IMR-90 (cell line): ENCODE data around the gene SH3BP5. TPM values are rescaled to one million over a fixed set of nuclear protein-coding genes. Genes with fewer than 3 reads are reported as not detected.

Experiments used
- ATAC-seq: fragments of 200-7000 bp; cut with Tn5 transposase; 2 replicates; pipeline ENCODE4 v1.9.1; 2020; ENCODE audit warnings: low read depth, mild to moderate bottlenecking, moderate library complexity
- BruUV-seq: library from RNA; stranded (reverse); fragments of 400-500 nt; replicated peaks from 2 replicates; lab custom pipeline; 2021; lab: Mats Ljungman, UMichigan
- CTCF ChIA-PET: fragments of 300-600 bp; formaldehyde crosslinking; extraction: SDS; loops from one replicate; lab custom pipeline; 2021; ENCODE audit warnings: antibody characterized with exemption; lab: Yijun Ruan, JAX
- POLR2A ChIA-PET: fragments of 300-600 bp; sonication (Branson Sonifier 250); formaldehyde crosslinking; loops from one replicate; lab custom pipeline; 2022; ENCODE audit warnings: antibody characterized with exemption; ENCODE audit not compliant: unreplicated experiment; lab: Charles Lee
- DNase-seq: peaks from one replicate; pipeline ENCODE4 v3.0.0; 2013
- H2AFZ ChIP-seq: replicated peaks from 2 replicates; pipeline ENCODE3; 2013; ENCODE audit warnings: low read length, mild to moderate bottlenecking; ENCODE audit not compliant: poor library complexity
- H2AK5ac ChIP-seq: 2 replicates; pipeline ENCODE4 v1.6.1; 2013; ENCODE audit warnings: low read depth, low read length, inconsistent platforms
- H2AK9ac ChIP-seq: replicated peaks from 2 replicates; pipeline ENCODE3; 2013; ENCODE audit warnings: mild to moderate bottlenecking, low read depth, low read length, moderate library complexity; ENCODE audit not compliant: poor library complexity
- H2BK120ac ChIP-seq: 2 replicates; pipeline ENCODE4 v1.6.1; 2013; ENCODE audit warnings: low read depth, low read length, inconsistent platforms
- H2BK15ac ChIP-seq: 3 replicates; pipeline ENCODE4 v1.6.1; 2013; ENCODE audit warnings: low read depth, low read length, inconsistent platforms
- H2BK20ac ChIP-seq: 2 replicates; pipeline ENCODE4 v1.6.1; 2013; ENCODE audit warnings: low read depth, mild to moderate bottlenecking, inconsistent platforms, low read length, moderate library complexity
- H2BK5ac ChIP-seq: 2 replicates; pipeline ENCODE4 v1.6.1; 2013; ENCODE audit warnings: mild to moderate bottlenecking, low read depth, low read length, inconsistent platforms; ENCODE audit not compliant: poor library complexity, severe bottlenecking
- H3K14ac ChIP-seq: replicated peaks from 2 replicates; pipeline ENCODE4 v1.6.1; 2013; ENCODE audit warnings: low read depth, low read length, inconsistent platforms
- H3K18ac ChIP-seq: 2 replicates; pipeline ENCODE4 v1.6.1; 2013; ENCODE audit warnings: low read depth, low read length, control low read depth
- H3K23ac ChIP-seq: 2 replicates; pipeline ENCODE4 v1.6.1; 2013; ENCODE audit warnings: low read depth, low read length, inconsistent platforms
- H3K27ac ChIP-seq: 2 replicates; pipeline ENCODE4 v1.5.1; 2013; ENCODE audit warnings: mild to moderate bottlenecking, control low read depth, low read length; ENCODE audit not compliant: insufficient read depth
- H3K27me3 ChIP-seq: 2 replicates; pipeline ENCODE4 v1.6.1; 2013; ENCODE audit warnings: low read length; ENCODE audit not compliant: control insufficient read depth, insufficient read depth
- H3K36me3 ChIP-seq: 2 replicates; pipeline ENCODE4 v1.6.1; 2013; ENCODE audit warnings: low read length, mixed read lengths; ENCODE audit not compliant: control insufficient read depth, insufficient read depth
- H3K4ac ChIP-seq: 2 replicates; pipeline ENCODE4 v1.6.1; 2013; ENCODE audit warnings: low read depth, low read length, inconsistent platforms
- H3K4me1 ChIP-seq: 2 replicates; pipeline ENCODE4 v1.6.1; 2013; ENCODE audit warnings: low read length, mixed read lengths; ENCODE audit not compliant: control insufficient read depth, insufficient read depth
- H3K4me2 ChIP-seq: 2 replicates; pipeline ENCODE4 v1.6.1; 2013; ENCODE audit warnings: low read depth, mild to moderate bottlenecking, control low read depth, low read length, moderate library complexity
- H3K4me3 ChIP-seq: 2 replicates; pipeline ENCODE4 v1.5.1; 2013; ENCODE audit warnings: low read depth, mild to moderate bottlenecking, control low read depth, low read length, moderate library complexity; ENCODE audit not compliant: insufficient read depth
- H3K56ac ChIP-seq: 2 replicates; pipeline ENCODE4 v1.6.1; 2013; ENCODE audit warnings: low read length, inconsistent platforms; ENCODE audit not compliant: insufficient read depth; ENCODE audit errors: extremely low read depth
- H3K79me1 ChIP-seq, 2 experiments: 2 replicates each; pipeline ENCODE4 v1.6.1; 2013; ENCODE audit warnings: low read length in 2 of 2, inconsistent platforms in 1 of 2, low read depth in 1 of 2
- H3K9ac ChIP-seq: 2 replicates; pipeline ENCODE4 v1.6.1; 2013; ENCODE audit warnings: low read depth, low read length, control low read depth
- H3K9me1 ChIP-seq: 2 replicates; pipeline ENCODE4 v1.6.1; 2013; ENCODE audit warnings: low read length, inconsistent platforms; ENCODE audit not compliant: insufficient read depth
- H3K9me3 ChIP-seq: 2 replicates; pipeline ENCODE4 v1.6.1; 2013; ENCODE audit warnings: low read length; ENCODE audit not compliant: control insufficient read depth, insufficient read depth
- H4K20me1 ChIP-seq: 2 replicates; pipeline ENCODE4 v1.6.1; 2013; ENCODE audit warnings: low read length, inconsistent platforms; ENCODE audit not compliant: insufficient read depth
- H4K5ac ChIP-seq: 2 replicates; pipeline ENCODE4 v1.6.1; 2013; ENCODE audit warnings: mild to moderate bottlenecking, low read depth, low read length, control low read depth
- H4K8ac ChIP-seq, 2 experiments: 2 replicates each; pipeline ENCODE4 v1.6.1; 2013; ENCODE audit warnings: low read depth in 2 of 2, low read length in 2 of 2, control low read depth in 1 of 2, inconsistent platforms in 1 of 2
- H4K91ac ChIP-seq: 2 replicates; pipeline ENCODE4 v1.6.1; 2013; ENCODE audit warnings: low read depth, low read length, inconsistent platforms; ENCODE audit not compliant: insufficient read depth
- BHLHE40 ChIP-seq: fragments of 150-350 bp; IDR thresholded peaks from 2 replicates; pipeline ENCODE4 v1.6.1; 2016; ENCODE audit warnings: mild to moderate bottlenecking, low read depth, low read length
- CEBPB ChIP-seq: IDR thresholded peaks from 2 replicates; pipeline ENCODE4 v1.6.1; 2012; ENCODE audit warnings: low read depth, low read length, improper control_type of control experiment
- MAFK ChIP-seq: IDR thresholded peaks from 2 replicates; pipeline ENCODE4 v1.6.1; 2012; ENCODE audit warnings: low read depth, low read length, improper control_type of control experiment
- MAZ ChIP-seq: IDR thresholded peaks from 2 replicates; pipeline ENCODE4 v1.6.1; 2012; ENCODE audit warnings: low read depth, mild to moderate bottlenecking, low read length, improper control_type of control experiment, moderate library complexity, borderline replicate concordance
- MXI1 ChIP-seq: IDR thresholded peaks from 2 replicates; pipeline ENCODE4 v1.6.1; 2012; ENCODE audit warnings: low read depth, mild to moderate bottlenecking, low read length, moderate library complexity, borderline replicate concordance
- NFE2L2 ChIP-seq: fragments of 150-350 bp; IDR thresholded peaks from 2 replicates; pipeline ENCODE4 v1.6.1; 2016; ENCODE audit warnings: low read depth, mild to moderate bottlenecking, low read length
- POLR2A ChIP-seq: IDR thresholded peaks from 2 replicates; pipeline ENCODE4 v1.6.1; 2012; ENCODE audit warnings: mild to moderate bottlenecking, low read depth, low read length
- RCOR1 ChIP-seq: IDR thresholded peaks from 2 replicates; pipeline ENCODE4 v1.6.1; 2012; ENCODE audit warnings: mild to moderate bottlenecking, low read length, improper control_type of control experiment; ENCODE audit not compliant: insufficient replicate concordance
- RFX5 ChIP-seq: IDR thresholded peaks from 2 replicates; pipeline ENCODE4 v1.8.0; 2012; ENCODE audit warnings: low read depth, mild to moderate bottlenecking, low read length, moderate library complexity
- SMC3 ChIP-seq: fragments of 150-350 bp; IDR thresholded peaks from 2 replicates; pipeline ENCODE4 v1.6.1; 2016; ENCODE audit warnings: low read depth, mild to moderate bottlenecking, antibody characterized with exemption, low read length, moderate library complexity
- WGBS, 2 experiments: methylation state at CpG; one replicate each; pipeline versions ENCODE4 v1.1.5 to v1.1.7; 2013; ENCODE audit warnings: missing lambda C conversion rate in 2 of 2; ENCODE audit not compliant: insufficient read length in 1 of 2; ENCODE audit errors: extremely low coverage in 2 of 2; 5-methylcytosine and 5-hydroxymethylcytosine counted together
- dilution Hi-C: fragments of 300-500 bp; cut with HindIII; formaldehyde crosslinking; loops from one replicate; pipeline ENCODE4 v1.14.3; 2018; ENCODE audit warnings: low sequenced_read_pairs; ENCODE audit not compliant: unreplicated experiment
- in situ Hi-C: fragments of 300-500 bp; cut with MboI; formaldehyde crosslinking; loops from 3 replicates; pipeline ENCODE4 v1.14.3; 2019; ENCODE audit warnings: low sequenced_read_pairs, inconsistent platforms, mixed read lengths
- intact Hi-C: fragments of 100-400 bp; cut with micrococcal nuclease; formaldehyde crosslinking; loops from 2 replicates; pipeline ENCODE4 v1.10.0; 2022
- polyA plus RNA-seq, 3 experiments: library from polyadenylated mRNA; depleted of rRNA; stranded (reverse); fragments of >200 nt; gene quantifications; 2 replicates each; pipeline ENCODE4 v1.2.3, GENCODE V29; 2012; ENCODE audit warnings: low replicate concordance in 1 of 3
- total RNA-seq: library from RNA; depleted of rRNA; stranded (reverse); fragments of >200 nt; gene quantifications from 2 replicates; pipeline ENCODE4 v1.2.3, GENCODE V29; 2012
- TF ChIP-seq, protein P1 (sequence below): fragments of 150-350 bp; IDR thresholded peaks from 2 replicates; pipeline ENCODE4 v1.6.1; 2017; ENCODE audit warnings: mild to moderate bottlenecking, antibody characterized with exemption, low read length, low read depth
- TF ChIP-seq, protein P2 (sequence below): conservative IDR thresholded peaks from 2 replicates; pipeline ENCODE4 v1.5.1; 2012; ENCODE audit warnings: mild to moderate bottlenecking, low read depth, low read length, improper control_type of control experiment
- TF ChIP-seq, protein P3 (sequence below): fragments of 150-350 bp; IDR thresholded peaks from 2 replicates; pipeline ENCODE4 v1.6.1; 2016; ENCODE audit warnings: low read depth, mild to moderate bottlenecking, low read length, moderate library complexity, borderline replicate concordance

The SH3BP5 gene
- total and polyA plus RNA-seq, 2 of the 4 experiments (the other 2 are of a cell fraction) = 14.0 to 23.5 TPM

DNA sequence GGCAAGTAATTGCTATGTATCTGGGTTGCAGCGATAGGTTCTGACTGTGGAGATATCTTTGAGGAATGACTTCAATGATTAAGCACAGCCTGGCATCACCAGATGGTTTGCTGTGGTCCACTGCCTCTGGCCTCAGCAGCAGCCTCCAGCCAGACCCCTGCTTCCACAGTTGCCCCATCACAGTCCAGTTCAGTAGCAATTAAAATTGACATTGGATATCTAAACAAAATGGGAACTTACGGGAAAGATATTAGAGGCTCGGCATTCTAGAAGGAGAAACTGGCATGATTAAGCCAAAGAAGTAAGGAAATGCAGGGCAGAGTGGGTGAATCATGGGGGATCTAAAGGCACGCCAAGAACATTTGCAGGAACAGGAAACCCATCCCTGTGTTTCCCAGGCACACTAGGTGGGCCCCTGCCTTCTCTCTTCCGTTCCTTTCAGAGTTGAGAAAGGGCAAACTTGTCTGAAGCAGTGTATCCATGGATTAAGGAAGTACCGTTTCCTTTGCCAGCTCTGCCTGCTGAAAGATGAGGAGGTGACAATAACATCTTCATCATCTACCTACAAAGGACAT, 36.3 kb upstream of the SH3BP5 start:
- POLR2A ChIA-PET = no interaction called here
- ATAC-seq (no peak), DNase-seq (no peak)
- no peak overlapping the region for H3K18ac ChIP-seq
- H3K27me3 ChIP-seq = no peaks in the 10 kb centered on the region
- H2BK15ac ChIP-seq = no peak overlapping the region
- CTCF ChIA-PET = no interaction called here
- no peaks in the 10 kb centered on the region for H3K36me3 ChIP-seq
- no peak overlapping the region for H3K4me2 ChIP-seq
- H3K23ac ChIP-seq = no peak overlapping the region
- no peaks in the 10 kb centered on the region; the same call in 1 of the 2 replicates for H3K9me1 ChIP-seq
- no peak overlapping the region for H3K9ac ChIP-seq
- no peak overlapping the region for H2AK5ac ChIP-seq
- no peak overlapping the region for H4K5ac ChIP-seq
- H2AFZ ChIP-seq = peak overlapping the region; percentile 10
- no peak overlapping the region for H4K8ac ChIP-seq
- no TSS peak for BruUV-seq
- H3K79me1 ChIP-seq = no peaks in the 10 kb centered on the region
- no peaks in the 10 kb centered on the region for H4K20me1 ChIP-seq
- TF ChIP-seq, protein P1, sequence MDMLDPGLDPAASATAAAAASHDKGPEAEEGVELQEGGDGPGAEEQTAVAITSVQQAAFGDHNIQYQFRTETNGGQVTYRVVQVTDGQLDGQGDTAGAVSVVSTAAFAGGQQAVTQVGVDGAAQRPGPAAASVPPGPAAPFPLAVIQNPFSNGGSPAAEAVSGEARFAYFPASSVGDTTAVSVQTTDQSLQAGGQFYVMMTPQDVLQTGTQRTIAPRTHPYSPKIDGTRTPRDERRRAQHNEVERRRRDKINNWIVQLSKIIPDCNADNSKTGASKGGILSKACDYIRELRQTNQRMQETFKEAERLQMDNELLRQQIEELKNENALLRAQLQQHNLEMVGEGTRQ = no peak
- TF ChIP-seq MXI1 (no peak), RCOR1 (no peak), MAZ (no peak), POLR2A (no peak), BHLHE40 (no peak), MAFK (no peak), NFE2L2 (no peak), SMC3 (no peak), RFX5 (no peak), CEBPB (no peak)
- TF ChIP-seq, protein P2, sequence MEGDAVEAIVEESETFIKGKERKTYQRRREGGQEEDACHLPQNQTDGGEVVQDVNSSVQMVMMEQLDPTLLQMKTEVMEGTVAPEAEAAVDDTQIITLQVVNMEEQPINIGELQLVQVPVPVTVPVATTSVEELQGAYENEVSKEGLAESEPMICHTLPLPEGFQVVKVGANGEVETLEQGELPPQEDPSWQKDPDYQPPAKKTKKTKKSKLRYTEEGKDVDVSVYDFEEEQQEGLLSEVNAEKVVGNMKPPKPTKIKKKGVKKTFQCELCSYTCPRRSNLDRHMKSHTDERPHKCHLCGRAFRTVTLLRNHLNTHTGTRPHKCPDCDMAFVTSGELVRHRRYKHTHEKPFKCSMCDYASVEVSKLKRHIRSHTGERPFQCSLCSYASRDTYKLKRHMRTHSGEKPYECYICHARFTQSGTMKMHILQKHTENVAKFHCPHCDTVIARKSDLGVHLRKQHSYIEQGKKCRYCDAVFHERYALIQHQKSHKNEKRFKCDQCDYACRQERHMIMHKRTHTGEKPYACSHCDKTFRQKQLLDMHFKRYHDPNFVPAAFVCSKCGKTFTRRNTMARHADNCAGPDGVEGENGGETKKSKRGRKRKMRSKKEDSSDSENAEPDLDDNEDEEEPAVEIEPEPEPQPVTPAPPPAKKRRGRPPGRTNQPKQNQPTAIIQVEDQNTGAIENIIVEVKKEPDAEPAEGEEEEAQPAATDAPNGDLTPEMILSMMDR = no peak
- TF ChIP-seq, protein P3, sequence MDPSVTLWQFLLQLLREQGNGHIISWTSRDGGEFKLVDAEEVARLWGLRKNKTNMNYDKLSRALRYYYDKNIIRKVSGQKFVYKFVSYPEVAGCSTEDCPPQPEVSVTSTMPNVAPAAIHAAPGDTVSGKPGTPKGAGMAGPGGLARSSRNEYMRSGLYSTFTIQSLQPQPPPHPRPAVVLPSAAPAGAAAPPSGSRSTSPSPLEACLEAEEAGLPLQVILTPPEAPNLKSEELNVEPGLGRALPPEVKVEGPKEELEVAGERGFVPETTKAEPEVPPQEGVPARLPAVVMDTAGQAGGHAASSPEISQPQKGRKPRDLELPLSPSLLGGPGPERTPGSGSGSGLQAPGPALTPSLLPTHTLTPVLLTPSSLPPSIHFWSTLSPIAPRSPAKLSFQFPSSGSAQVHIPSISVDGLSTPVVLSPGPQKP = no peak
- in situ Hi-C loops = no loop called here
- H4K91ac ChIP-seq = no peak overlapping the region
- H3K9me3 ChIP-seq = no peaks in the 10 kb centered on the region
- H3K4ac ChIP-seq = no peak overlapping the region
- 65% methylated on average over 5 of the region's 6 CpGs; no CpG with 5 or more reads in 1 of the 2 experiments for WGBS, 2 experiments
- no peak overlapping the region for H2AK9ac ChIP-seq
- dilution Hi-C loops = no loop called here
- no peak overlapping the region for H2BK20ac ChIP-seq
- no peak overlapping the region for H2BK120ac ChIP-seq
- H3K4me1 ChIP-seq = no peaks in the 10 kb centered on the region
- H2BK5ac ChIP-seq = no peak overlapping the region
- H3K56ac ChIP-seq = no peak overlapping the region
- no peak overlapping the region for H3K4me3 ChIP-seq
- intact Hi-C loops = no loop called here
- H3K14ac ChIP-seq = no peak overlapping the region
- no peak overlapping the region for H3K27ac ChIP-seq
